ENCODE results near the gene BRIP1. TPM values are rescaled to one million over a fixed set of nuclear protein-coding genes. Genes with fewer than 3 reads are reported as not detected.

BRIP1 gene
- total and polyA plus RNA-seq, 4 donors: 0.21 to 4.3 (median 0.82) TPM

GRCh38 chr17:61659437-61659836, 203.9 kb downstream of the BRIP1 start:
- TF ChIP-seq CTCF (IDR thresholded peaks at IDR 0.05; ENCODE audit: control extremely low read depth, extremely low read depth): no peak
- H3K9ac ChIP-seq (ENCODE audit: insufficient read depth in 1 of 2, low read length in 2 of 2): no peak overlapping the region
- ATAC-seq (ENCODE audit: insufficient read depth, low FRiP score): no peak

GRCh38 chr17:61658183-61658582, 205.1 kb downstream of the BRIP1 start:
- 85 to 92% methylated on average over 2 of the region's 2 CpGs for WGBS, 2 donors
- Histone ChIP-seq H3K9me3 (ENCODE audit: control insufficient read depth in 4 of 4, insufficient read depth in 3 of 4, low read length in 3 of 4) (peaks cover 0 to 4% (median 0%) of the 10 kb centered on the region in 4 donors), H3K4me1 (ENCODE audit: control insufficient read depth in 5 of 5, insufficient read depth in 5 of 5, low read length in 5 of 5) (peaks cover 0 to 12% (median 0%) of the 10 kb centered on the region in 5 donors), H3K9ac (ENCODE audit: insufficient read depth in 1 of 2, low read length in 2 of 2) (no peak overlapping the region), H3K27ac (ENCODE audit: low read depth in 1 of 2, low read length in 1 of 2) (no peak overlapping the region), H3K36me3 (ENCODE audit: control insufficient read depth in 4 of 4, insufficient read depth in 4 of 4, low read length in 4 of 4) (no peaks in the 10 kb centered on the region), H3K4me3 (no peak overlapping the region), H3K27me3 (ENCODE audit: control insufficient read depth in 3 of 3, insufficient read depth in 3 of 3, low read length in 2 of 3) (no peaks in the 10 kb centered on the region)
- no peak for TF ChIP-seq CTCF (IDR thresholded peaks at IDR 0.05; ENCODE audit: control extremely low read depth, extremely low read depth)
- DNase-seq (no peak), ATAC-seq (ENCODE audit: insufficient read depth, low FRiP score) (no peak)

More at GRCh38 chr17:61659437-61659836, 203.9 kb downstream of the BRIP1 start:
- no peak for DNase-seq
- WGBS, 2 donors: 83 to 89% methylated on average over 2 of the region's 2 CpGs
- Histone ChIP-seq H3K36me3 (ENCODE audit: control insufficient read depth in 4 of 4, insufficient read depth in 4 of 4, low read length in 4 of 4) (no peaks in the 10 kb centered on the region), H3K27ac (ENCODE audit: low read depth in 1 of 2, low read length in 1 of 2) (no peak overlapping the region), H3K4me1 (ENCODE audit: control insufficient read depth in 5 of 5, insufficient read depth in 5 of 5, low read length in 5 of 5) (peaks cover 0 to 12% (median 0%) of the 10 kb centered on the region in 5 donors), H3K27me3 (ENCODE audit: control insufficient read depth in 3 of 3, insufficient read depth in 3 of 3, low read length in 2 of 3) (no peaks in the 10 kb centered on the region), H3K9me3 (ENCODE audit: control insufficient read depth in 4 of 4, insufficient read depth in 3 of 4, low read length in 3 of 4) (no peaks in the 10 kb centered on the region), H3K4me3 (no peak overlapping the region)

- Histone ChIP-seq H3K4me3 (no peak overlapping the region), H3K9me3 (ENCODE audit: control insufficient read depth in 4 of 4, insufficient read depth in 3 of 4, low read length in 3 of 4) (peaks cover 0 to 5% (median 2%) of the 10 kb centered on the region in 4 donors), H3K4me1 (ENCODE audit: control insufficient read depth in 5 of 5, insufficient read depth in 5 of 5, low read length in 5 of 5) (peaks cover 0 to 12% (median 0%) of the 10 kb centered on the region in 5 donors), H3K27me3 (ENCODE audit: control insufficient read depth in 3 of 3, insufficient read depth in 3 of 3, low read length in 2 of 3) (no peaks in the 10 kb centered on the region), H3K36me3 (ENCODE audit: control insufficient read depth in 4 of 4, insufficient read depth in 4 of 4, low read length in 4 of 4) (no peaks in the 10 kb centered on the region), H3K9ac (ENCODE audit: insufficient read depth in 1 of 2, low read length in 2 of 2) (no peak overlapping the region), H3K27ac (ENCODE audit: low read depth in 1 of 2, low read length in 1 of 2) (no peak overlapping the region)
- ATAC-seq (ENCODE audit: insufficient read depth, low FRiP score) (no peak), DNase-seq (no peak)
- no peak for TF ChIP-seq CTCF (IDR thresholded peaks at IDR 0.05; ENCODE audit: control extremely low read depth, extremely low read depth)
Observed at GRCh38 chr17:61657338-61657737, 206.0 kb downstream of the BRIP1 start.

- peaks cover 0 to 10% (median 3%) of the 10 kb centered on the region in 4 donors for H3K9me3 ChIP-seq (ENCODE audit: control insufficient read depth in 4 of 4, insufficient read depth in 3 of 4, low read length in 3 of 4)
- peaks cover 0 to 8% (median 0%) of the 10 kb centered on the region in 5 donors for H3K4me1 ChIP-seq (ENCODE audit: control insufficient read depth in 5 of 5, insufficient read depth in 5 of 5, low read length in 5 of 5)
- H3K27ac ChIP-seq (ENCODE audit: low read depth in 1 of 2, low read length in 1 of 2): no peak overlapping the region
- no peaks in the 10 kb centered on the region for H3K36me3 ChIP-seq (ENCODE audit: control insufficient read depth in 4 of 4, insufficient read depth in 4 of 4, low read length in 4 of 4)
- 90% methylated on average over 1 of the region's 1 CpG for WGBS, 2 donors
- H3K4me3 ChIP-seq: no peak overlapping the region
- no peak overlapping the region for H3K9ac ChIP-seq (ENCODE audit: insufficient read depth in 1 of 2, low read length in 2 of 2)
- ATAC-seq (ENCODE audit: insufficient read depth, low FRiP score) (no peak), DNase-seq (no peak)
- H3K27me3 ChIP-seq (ENCODE audit: control insufficient read depth in 3 of 3, insufficient read depth in 3 of 3, low read length in 2 of 3): no peaks in the 10 kb centered on the region
- TF ChIP-seq CTCF (IDR thresholded peaks at IDR 0.05; ENCODE audit: control extremely low read depth, extremely low read depth): no peak
Observed at GRCh38 chr17:61656721-61657217, 206.6 kb downstream of the BRIP1 start.

Measured in lung (tissue), 12 donors.